ENCODE results near the gene CUEDC2.

CUEDC2 gene

GRCh38 chr10:102432162-102432950 lies at the start of gene CUEDC2:
CUEDC2 (minus strand) TSS chr10:102432574; CDS start chr10:102425188, 7,386 bp downstream.
- peak; percentile 92 for DNase-seq

- DNase-seq: no peak
These were observed 48.0 kb upstream of the CUEDC2 start for GRCh38 chr10:102480396-102480795.

- DNase-seq: no peak
These were observed 47.3 kb upstream of the CUEDC2 start for GRCh38 chr10:102479651-102480050.

- peak; percentile 30 for DNase-seq
These were observed 44.2 kb upstream of the CUEDC2 start for GRCh38 chr10:102476466-102477141.

- no peak for DNase-seq
These were observed 43.2 kb upstream of the CUEDC2 start for GRCh38 chr10:102475451-102476040.

GRCh38 chr10:102473445-102474331 lies 41.3 kb upstream of the CUEDC2 start:
- DNase-seq: no peak

GRCh38 chr10:102470579-102471546 lies 38.5 kb upstream of the CUEDC2 start:
- DNase-seq: no peak

- DNase-seq: no peak
These were observed 36.3 kb upstream of the CUEDC2 start for GRCh38 chr10:102468683-102469082.

GRCh38 chr10:102467971-102468438 lies 35.6 kb upstream of the CUEDC2 start:
- DNase-seq: no peak

- no peak for DNase-seq
These were observed 34.9 kb upstream of the CUEDC2 start for GRCh38 chr10:102467318-102467717.

GRCh38 chr10:102465466-102465865 lies 33.1 kb upstream of the CUEDC2 start:
- DNase-seq: no peak

GRCh38 chr10:102463983-102464382 lies 31.6 kb upstream of the CUEDC2 start:
- no peak for DNase-seq

- DNase-seq: peak; percentile 50
These were observed 30.2 kb upstream of the CUEDC2 start for GRCh38 chr10:102462512-102463054.

- peak; percentile 96 for DNase-seq
These were observed 29.0 kb upstream of the CUEDC2 start for GRCh38 chr10:102461187-102462054.

GRCh38 chr10:102460836-102461186 lies 28.4 kb upstream of the CUEDC2 start:
- DNase-seq: no peak

GRCh38 chr10:102458656-102459055 lies 26.3 kb upstream of the CUEDC2 start:
- DNase-seq: no peak

GRCh38 chr10:102457591-102458150 lies 25.3 kb upstream of the CUEDC2 start:
- DNase-seq: no peak

GRCh38 chr10:102455893-102456471 lies 23.6 kb upstream of the CUEDC2 start:
- DNase-seq: no peak
